ENCODE measurements around the gene PRR3.

DNA sequence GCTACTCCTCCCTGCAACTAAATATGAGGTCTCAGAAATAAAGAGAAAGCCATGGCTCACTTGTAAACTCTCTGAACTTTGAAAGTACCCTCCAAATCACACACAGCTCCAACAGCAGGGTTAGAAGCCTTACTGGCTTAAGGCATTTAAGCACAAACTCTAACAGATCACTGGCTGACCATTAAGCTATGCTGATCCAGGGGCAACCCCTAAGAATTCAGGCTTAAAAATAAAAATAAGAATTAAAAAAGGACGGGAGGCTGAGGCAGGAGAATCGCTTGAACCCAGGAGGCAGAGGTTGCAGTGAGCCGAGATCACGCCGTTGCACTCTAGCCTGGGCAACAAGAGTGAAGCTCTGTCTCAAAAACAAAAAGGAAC lies 45.9 kb upstream of the PRR3 start:
- no peak for TF ChIP-seq NFRKB (IDR thresholded peaks at IDR 0.05)
- TF ChIP-seq ZNF567 (CRISPR knock-in tag; IDR thresholded peaks at IDR 0.05; ENCODE audit: borderline replicate concordance), result no peak
- TF ChIP-seq, protein P1, sequence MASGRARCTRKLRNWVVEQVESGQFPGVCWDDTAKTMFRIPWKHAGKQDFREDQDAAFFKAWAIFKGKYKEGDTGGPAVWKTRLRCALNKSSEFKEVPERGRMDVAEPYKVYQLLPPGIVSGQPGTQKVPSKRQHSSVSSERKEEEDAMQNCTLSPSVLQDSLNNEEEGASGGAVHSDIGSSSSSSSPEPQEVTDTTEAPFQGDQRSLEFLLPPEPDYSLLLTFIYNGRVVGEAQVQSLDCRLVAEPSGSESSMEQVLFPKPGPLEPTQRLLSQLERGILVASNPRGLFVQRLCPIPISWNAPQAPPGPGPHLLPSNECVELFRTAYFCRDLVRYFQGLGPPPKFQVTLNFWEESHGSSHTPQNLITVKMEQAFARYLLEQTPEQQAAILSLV (CRISPR knock-in tag; IDR thresholded peaks at IDR 0.05; ENCODE audit: borderline replicate concordance), result no peak
- TF ChIP-seq, protein P2, sequence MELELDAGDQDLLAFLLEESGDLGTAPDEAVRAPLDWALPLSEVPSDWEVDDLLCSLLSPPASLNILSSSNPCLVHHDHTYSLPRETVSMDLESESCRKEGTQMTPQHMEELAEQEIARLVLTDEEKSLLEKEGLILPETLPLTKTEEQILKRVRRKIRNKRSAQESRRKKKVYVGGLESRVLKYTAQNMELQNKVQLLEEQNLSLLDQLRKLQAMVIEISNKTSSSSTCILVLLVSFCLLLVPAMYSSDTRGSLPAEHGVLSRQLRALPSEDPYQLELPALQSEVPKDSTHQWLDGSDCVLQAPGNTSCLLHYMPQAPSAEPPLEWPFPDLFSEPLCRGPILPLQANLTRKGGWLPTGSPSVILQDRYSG (CRISPR knock-in tag; IDR thresholded peaks at IDR 0.05), result no peak
- TF ChIP-seq ZNF501 (CRISPR knock-in tag; IDR thresholded peaks at IDR 0.05), result no peak
- TF ChIP-seq NR3C1 (CRISPR knock-in tag; IDR thresholded peaks at IDR 0.05), result no peak
- TF ChIP-seq, protein P3, sequence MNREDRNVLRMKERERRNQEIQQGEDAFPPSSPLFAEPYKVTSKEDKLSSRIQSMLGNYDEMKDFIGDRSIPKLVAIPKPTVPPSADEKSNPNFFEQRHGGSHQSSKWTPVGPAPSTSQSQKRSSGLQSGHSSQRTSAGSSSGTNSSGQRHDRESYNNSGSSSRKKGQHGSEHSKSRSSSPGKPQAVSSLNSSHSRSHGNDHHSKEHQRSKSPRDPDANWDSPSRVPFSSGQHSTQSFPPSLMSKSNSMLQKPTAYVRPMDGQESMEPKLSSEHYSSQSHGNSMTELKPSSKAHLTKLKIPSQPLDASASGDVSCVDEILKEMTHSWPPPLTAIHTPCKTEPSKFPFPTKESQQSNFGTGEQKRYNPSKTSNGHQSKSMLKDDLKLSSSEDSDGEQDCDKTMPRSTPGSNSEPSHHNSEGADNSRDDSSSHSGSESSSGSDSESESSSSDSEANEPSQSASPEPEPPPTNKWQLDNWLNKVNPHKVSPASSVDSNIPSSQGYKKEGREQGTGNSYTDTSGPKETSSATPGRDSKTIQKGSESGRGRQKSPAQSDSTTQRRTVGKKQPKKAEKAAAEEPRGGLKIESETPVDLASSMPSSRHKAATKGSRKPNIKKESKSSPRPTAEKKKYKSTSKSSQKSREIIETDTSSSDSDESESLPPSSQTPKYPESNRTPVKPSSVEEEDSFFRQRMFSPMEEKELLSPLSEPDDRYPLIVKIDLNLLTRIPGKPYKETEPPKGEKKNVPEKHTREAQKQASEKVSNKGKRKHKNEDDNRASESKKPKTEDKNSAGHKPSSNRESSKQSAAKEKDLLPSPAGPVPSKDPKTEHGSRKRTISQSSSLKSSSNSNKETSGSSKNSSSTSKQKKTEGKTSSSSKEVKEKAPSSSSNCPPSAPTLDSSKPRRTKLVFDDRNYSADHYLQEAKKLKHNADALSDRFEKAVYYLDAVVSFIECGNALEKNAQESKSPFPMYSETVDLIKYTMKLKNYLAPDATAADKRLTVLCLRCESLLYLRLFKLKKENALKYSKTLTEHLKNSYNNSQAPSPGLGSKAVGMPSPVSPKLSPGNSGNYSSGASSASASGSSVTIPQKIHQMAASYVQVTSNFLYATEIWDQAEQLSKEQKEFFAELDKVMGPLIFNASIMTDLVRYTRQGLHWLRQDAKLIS (CRISPR knock-in tag; IDR thresholded peaks at IDR 0.05), result no peak
- TF ChIP-seq MAZ (IDR thresholded peaks at IDR 0.05; ENCODE audit: borderline replicate concordance, low read depth, low read length), result no peak
- no peak for TF ChIP-seq MAZ (CRISPR knock-in tag; IDR thresholded peaks at IDR 0.05; ENCODE audit: low read depth)
- TF ChIP-seq, protein P4, sequence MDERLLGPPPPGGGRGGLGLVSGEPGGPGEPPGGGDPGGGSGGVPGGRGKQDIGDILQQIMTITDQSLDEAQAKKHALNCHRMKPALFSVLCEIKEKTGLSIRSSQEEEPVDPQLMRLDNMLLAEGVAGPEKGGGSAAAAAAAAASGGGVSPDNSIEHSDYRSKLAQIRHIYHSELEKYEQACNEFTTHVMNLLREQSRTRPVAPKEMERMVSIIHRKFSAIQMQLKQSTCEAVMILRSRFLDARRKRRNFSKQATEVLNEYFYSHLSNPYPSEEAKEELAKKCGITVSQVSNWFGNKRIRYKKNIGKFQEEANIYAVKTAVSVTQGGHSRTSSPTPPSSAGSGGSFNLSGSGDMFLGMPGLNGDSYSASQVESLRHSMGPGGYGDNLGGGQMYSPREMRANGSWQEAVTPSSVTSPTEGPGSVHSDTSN (CRISPR knock-in tag; IDR thresholded peaks at IDR 0.05), result no peak
- no peak for TF ChIP-seq ZNF629 (CRISPR knock-in tag; conservative IDR thresholded peaks at IDR 0.05)
- TF ChIP-seq, protein P5, sequence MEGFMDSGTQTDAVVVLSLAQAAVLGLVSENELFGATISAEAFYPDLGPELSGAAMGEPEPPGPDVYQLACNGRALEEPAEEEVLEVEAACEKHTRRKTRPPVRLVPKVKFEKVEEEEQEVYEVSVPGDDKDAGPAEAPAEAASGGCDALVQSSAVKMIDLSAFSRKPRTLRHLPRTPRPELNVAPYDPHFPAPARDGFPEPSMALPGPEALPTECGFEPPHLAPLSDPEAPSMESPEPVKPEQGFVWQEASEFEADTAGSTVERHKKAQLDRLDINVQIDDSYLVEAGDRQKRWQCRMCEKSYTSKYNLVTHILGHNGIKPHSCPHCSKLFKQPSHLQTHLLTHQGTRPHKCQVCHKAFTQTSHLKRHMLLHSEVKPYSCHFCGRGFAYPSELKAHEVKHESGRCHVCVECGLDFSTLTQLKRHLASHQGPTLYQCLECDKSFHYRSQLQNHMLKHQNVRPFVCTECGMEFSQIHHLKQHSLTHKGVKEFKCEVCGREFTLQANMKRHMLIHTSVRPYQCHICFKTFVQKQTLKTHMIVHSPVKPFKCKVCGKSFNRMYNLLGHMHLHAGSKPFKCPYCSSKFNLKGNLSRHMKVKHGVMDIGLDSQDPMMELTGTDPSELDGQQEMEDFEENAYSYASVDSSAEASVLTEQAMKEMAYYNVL (CRISPR knock-in tag; IDR thresholded peaks at IDR 0.05; ENCODE audit: borderline replicate concordance), result no peak
- TF ChIP-seq SUZ12 (IDR thresholded peaks at IDR 0.05; ENCODE audit: low read depth, low read length), result no peak
- TF ChIP-seq, protein P6, sequence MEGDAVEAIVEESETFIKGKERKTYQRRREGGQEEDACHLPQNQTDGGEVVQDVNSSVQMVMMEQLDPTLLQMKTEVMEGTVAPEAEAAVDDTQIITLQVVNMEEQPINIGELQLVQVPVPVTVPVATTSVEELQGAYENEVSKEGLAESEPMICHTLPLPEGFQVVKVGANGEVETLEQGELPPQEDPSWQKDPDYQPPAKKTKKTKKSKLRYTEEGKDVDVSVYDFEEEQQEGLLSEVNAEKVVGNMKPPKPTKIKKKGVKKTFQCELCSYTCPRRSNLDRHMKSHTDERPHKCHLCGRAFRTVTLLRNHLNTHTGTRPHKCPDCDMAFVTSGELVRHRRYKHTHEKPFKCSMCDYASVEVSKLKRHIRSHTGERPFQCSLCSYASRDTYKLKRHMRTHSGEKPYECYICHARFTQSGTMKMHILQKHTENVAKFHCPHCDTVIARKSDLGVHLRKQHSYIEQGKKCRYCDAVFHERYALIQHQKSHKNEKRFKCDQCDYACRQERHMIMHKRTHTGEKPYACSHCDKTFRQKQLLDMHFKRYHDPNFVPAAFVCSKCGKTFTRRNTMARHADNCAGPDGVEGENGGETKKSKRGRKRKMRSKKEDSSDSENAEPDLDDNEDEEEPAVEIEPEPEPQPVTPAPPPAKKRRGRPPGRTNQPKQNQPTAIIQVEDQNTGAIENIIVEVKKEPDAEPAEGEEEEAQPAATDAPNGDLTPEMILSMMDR (CRISPR knock-in tag; IDR thresholded peaks at IDR 0.05), result no peak
- TF ChIP-seq SRF (IDR thresholded peaks at IDR 0.05; ENCODE audit: low read depth, low read length), result no peak
